ENCODE data around the gene SFT2D1.

SFT2D1 gene

DNA sequence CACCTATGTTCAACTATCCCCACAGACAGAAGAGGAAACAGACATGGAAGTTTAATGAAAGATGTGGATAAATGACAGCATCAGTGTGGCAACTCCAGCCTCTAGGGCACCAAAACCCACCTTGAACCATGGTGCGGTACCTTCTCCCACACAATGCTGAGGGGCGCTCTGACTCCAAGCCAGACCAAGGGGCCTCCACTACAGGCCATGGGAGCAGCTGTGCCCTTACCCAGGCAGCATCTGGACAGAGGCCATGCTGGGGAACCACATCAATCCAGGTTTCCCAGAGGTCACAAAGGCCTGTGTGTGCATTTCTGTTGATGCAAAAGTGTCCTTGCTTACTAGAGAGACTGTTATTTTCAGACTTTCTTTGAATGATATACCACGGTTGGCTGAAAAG lies 38.2 kb downstream of the SFT2D1 start:
- Histone ChIP-seq H3K27me3 (replicated peaks; ENCODE audit: control insufficient read depth, insufficient read depth, low read length) (peaks cover 52% of the 10 kb centered on the region), H3K4me1 (ENCODE audit: control insufficient read depth, insufficient read depth, low read length) (no peaks in the 10 kb centered on the region), H3K9me3 (ENCODE audit: control insufficient read depth, low read length) (peaks cover 3% of the 10 kb centered on the region), H3K36me3 (ENCODE audit: control insufficient read depth, insufficient read depth, low read length, severe bottlenecking) (no peaks in the 10 kb centered on the region), H3K9ac (ENCODE audit: low read length) (no peak overlapping the region), H3K4me3 (ENCODE audit: low read length) (no peak overlapping the region)
- DNase-seq (ENCODE audit: low read depth) = no peak

DNA sequence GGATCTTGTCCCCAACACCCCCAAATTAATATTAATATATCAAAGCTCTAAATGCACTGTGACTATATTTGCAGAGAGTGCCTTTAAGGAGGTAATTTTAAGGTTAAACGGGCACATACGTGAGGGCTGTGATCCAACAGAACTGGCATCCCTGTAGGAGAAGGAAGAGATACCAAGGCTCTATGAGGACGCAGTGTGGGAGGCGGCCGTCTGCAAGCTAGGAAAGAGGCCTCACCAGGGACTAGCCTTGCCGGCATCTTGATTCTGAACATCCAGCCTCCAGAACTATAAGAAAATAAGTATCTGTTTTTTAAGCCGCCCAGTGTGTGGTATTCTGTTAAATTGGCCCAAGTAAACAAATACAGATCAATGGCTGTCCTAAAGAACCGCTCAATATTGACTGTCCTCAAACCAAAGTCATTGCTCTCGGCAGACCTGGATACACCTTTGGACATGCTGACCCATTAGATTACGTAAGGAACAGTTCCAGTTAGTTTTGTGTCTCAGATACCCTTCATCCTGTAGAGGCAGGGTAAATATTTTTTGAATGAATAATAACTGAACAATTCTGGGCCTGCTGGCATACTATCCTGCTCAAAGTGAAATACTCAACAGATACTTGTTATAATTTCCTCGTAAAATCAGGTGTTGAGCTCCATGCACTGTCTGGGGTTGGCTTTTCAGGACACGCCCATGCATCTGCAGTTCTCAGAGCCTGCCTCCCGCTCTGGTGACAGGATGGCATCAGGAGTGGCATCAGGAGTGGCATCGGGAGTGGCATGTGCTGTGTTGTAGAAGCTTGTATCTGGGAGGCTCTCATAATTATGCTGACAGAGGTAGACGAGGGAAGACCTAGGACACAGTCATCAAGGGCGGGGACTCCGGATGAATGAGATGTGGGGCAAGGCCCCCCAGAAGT lies 40.5 kb downstream of the SFT2D1 start:
- Histone ChIP-seq H3K36me3 (ENCODE audit: control insufficient read depth, insufficient read depth, low read length, severe bottlenecking) (no peaks in the 10 kb centered on the region), H3K9me3 (ENCODE audit: control insufficient read depth, low read length) (peaks cover 3% of the 10 kb centered on the region), H3K9ac (ENCODE audit: low read length) (no peak overlapping the region), H3K4me3 (ENCODE audit: low read length) (no peak overlapping the region), H3K27me3 (replicated peaks; ENCODE audit: control insufficient read depth, insufficient read depth, low read length) (peaks cover 46% of the 10 kb centered on the region), H3K4me1 (ENCODE audit: control insufficient read depth, insufficient read depth, low read length) (no peaks in the 10 kb centered on the region)
- DNase-seq (ENCODE audit: low read depth) = no peak

DNA sequence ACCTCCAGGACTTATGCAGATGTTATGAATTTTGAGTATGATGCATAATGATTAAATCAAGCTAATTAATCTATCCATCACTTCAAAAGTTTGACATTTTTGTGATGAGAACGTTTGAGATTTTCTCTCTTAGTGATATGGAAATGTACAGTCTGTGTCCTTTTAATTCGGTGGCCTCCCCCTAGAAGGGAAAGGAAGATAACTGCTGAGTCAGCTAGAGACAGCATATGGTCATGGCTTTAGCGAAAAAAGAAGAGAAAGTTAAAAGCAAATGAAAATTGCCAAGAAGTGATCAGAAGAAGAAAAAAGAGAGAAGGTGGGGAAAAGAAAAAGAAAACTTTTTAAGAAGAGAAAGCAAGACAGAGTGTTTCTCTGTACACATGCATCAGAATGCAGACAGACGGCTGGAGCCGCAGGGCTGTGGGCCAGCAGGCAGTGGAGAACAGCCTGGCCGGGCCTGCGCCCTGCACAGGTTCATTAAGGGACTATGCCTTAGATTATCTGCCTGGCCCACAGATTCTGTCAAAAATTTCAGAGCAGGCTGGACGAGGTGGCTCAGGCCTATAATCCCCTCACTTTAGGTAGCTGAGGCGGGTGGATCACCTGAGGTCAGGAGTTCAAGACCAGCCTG lies 41.9 kb downstream of the SFT2D1 start:
- Histone ChIP-seq H3K9me3 (ENCODE audit: control insufficient read depth, low read length) (peaks cover 3% of the 10 kb centered on the region), H3K36me3 (ENCODE audit: control insufficient read depth, insufficient read depth, low read length, severe bottlenecking) (no peaks in the 10 kb centered on the region), H3K4me3 (ENCODE audit: low read length) (no peak overlapping the region), H3K27me3 (replicated peaks; ENCODE audit: control insufficient read depth, insufficient read depth, low read length) (peaks cover 45% of the 10 kb centered on the region), H3K4me1 (ENCODE audit: control insufficient read depth, insufficient read depth, low read length) (no peaks in the 10 kb centered on the region), H3K9ac (ENCODE audit: low read length) (no peak overlapping the region)
- no peak for DNase-seq (ENCODE audit: low read depth)

DNA sequence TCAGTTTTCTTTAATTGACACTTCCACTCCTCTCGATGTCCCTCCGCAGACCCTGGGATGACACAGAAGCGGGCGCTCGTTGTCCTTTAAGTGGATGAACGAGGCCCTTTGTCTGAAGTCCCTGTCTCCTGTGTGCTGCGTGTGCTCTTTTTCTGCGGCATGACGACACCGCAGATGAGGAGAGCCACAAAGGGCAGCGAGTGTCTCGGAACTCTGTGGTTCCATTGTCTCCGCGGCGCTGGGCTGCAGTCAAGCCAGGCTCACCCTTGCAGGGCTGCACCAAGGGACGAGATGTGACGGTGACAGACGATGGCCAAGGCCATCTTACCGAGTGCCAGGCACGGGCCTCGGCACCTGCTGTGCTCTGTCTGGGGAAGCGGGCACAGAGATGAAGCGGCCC lies 44.7 kb downstream of the SFT2D1 start:
- no peak overlapping the region for H3K9ac ChIP-seq (ENCODE audit: low read length)
- no peaks in the 10 kb centered on the region for H3K4me1 ChIP-seq (ENCODE audit: control insufficient read depth, insufficient read depth, low read length)
- H3K9me3 ChIP-seq (ENCODE audit: control insufficient read depth, low read length) = peaks cover 3% of the 10 kb centered on the region
- no peaks in the 10 kb centered on the region for H3K36me3 ChIP-seq (ENCODE audit: control insufficient read depth, insufficient read depth, low read length, severe bottlenecking)
- DNase-seq (ENCODE audit: low read depth) = no peak
- no peak overlapping the region for H3K4me3 ChIP-seq (ENCODE audit: low read length)
- H3K27me3 ChIP-seq (replicated peaks; ENCODE audit: control insufficient read depth, insufficient read depth, low read length) = peaks cover 33% of the 10 kb centered on the region

DNA sequence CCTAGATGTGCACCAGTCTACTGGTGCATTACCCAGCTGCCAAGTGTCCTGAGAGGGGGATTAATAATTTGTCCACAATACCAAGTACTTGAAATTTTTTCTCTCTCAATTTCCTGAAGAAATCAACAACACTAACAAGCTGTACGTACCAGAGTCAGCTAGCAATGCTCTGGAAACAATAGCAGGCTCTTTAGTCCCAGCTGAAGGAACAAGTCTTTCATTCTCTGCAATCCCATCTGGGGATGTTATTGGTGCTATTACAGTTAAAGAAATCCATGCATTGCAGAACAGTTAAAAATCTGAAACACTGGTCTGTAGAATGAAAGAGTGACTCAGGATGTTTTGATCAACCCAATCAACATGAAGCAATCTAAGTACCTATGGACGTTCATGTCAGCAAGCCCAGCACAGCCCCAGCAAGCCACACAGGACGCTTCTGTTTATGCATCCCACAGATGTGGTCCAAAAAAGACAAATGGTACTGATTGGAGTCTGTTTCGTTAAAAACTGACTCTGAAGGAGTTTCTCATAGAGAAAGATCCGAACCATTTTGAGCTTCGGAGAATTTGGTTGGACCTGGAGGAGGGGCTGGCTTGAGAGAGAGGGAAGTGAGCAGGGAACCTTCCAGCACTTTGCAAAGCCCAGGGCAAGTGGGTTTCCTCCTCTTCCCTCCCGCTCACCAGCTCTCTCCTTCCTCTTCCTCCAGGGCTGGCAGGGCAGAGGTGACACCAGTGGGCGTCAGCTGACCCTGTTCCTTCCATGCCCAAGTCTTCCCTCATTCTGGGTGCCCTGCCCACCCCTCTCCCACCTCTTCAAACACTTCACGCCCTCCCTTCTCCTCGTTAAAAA lies 46.1 kb downstream of the SFT2D1 start:
- Histone ChIP-seq H3K36me3 (ENCODE audit: control insufficient read depth, insufficient read depth, low read length, severe bottlenecking) (no peaks in the 10 kb centered on the region), H3K9ac (ENCODE audit: low read length) (no peak overlapping the region), H3K4me3 (ENCODE audit: low read length) (no peak overlapping the region), H3K27me3 (replicated peaks; ENCODE audit: control insufficient read depth, insufficient read depth, low read length) (peaks cover 35% of the 10 kb centered on the region), H3K4me1 (ENCODE audit: control insufficient read depth, insufficient read depth, low read length) (no peaks in the 10 kb centered on the region), H3K9me3 (ENCODE audit: control insufficient read depth, low read length) (peaks cover 3% of the 10 kb centered on the region)
- DNase-seq (ENCODE audit: low read depth) = no peak

DNA sequence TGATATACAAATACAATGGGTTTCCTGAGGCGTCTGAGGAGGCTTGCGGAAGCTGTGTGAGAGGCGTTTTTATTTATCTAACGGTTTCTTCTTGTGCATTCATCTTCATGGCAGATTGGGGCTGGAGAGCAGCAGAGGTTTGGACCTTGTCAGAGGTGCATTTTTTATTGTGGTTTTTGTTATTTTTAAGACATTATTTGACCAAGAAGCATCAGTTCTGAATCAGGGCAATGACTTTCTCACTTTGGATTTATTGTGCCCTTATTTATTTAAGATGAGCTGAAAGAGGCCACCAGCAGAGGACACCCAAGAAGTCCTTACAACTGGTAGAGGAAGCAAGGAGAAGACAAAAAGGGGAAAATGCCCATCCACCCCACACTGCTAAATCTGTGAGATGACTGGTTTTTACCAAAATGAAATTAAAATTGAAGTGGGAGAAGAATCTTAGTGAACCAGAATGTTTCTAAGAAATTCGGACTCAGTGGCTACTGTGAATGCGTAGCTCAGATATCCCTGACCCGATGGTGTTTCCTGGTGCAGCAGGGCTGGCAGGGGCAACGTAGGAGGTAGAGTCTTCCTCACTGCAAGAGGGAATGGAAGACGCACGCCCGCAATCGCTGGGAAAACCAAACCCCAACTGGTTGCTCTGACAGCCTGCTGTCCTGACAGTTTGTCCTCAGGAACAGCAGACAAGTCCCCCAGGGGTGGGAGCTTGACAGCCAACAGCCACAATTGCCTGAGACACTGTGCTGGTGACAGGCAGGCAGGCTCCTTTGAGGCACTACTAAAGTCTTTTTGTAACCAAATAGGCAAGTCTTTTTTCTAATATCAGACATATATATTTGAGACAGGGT lies 48.4 kb downstream of the SFT2D1 start:
- Histone ChIP-seq H3K4me3 (ENCODE audit: low read length) (no peak overlapping the region), H3K4me1 (ENCODE audit: control insufficient read depth, insufficient read depth, low read length) (no peaks in the 10 kb centered on the region), H3K36me3 (ENCODE audit: control insufficient read depth, insufficient read depth, low read length, severe bottlenecking) (no peaks in the 10 kb centered on the region), H3K9me3 (ENCODE audit: control insufficient read depth, low read length) (no peaks in the 10 kb centered on the region), H3K9ac (ENCODE audit: low read length) (no peak overlapping the region), H3K27me3 (replicated peaks; ENCODE audit: control insufficient read depth, insufficient read depth, low read length) (peaks cover 39% of the 10 kb centered on the region)
- no peak for DNase-seq (ENCODE audit: low read depth)

DNA sequence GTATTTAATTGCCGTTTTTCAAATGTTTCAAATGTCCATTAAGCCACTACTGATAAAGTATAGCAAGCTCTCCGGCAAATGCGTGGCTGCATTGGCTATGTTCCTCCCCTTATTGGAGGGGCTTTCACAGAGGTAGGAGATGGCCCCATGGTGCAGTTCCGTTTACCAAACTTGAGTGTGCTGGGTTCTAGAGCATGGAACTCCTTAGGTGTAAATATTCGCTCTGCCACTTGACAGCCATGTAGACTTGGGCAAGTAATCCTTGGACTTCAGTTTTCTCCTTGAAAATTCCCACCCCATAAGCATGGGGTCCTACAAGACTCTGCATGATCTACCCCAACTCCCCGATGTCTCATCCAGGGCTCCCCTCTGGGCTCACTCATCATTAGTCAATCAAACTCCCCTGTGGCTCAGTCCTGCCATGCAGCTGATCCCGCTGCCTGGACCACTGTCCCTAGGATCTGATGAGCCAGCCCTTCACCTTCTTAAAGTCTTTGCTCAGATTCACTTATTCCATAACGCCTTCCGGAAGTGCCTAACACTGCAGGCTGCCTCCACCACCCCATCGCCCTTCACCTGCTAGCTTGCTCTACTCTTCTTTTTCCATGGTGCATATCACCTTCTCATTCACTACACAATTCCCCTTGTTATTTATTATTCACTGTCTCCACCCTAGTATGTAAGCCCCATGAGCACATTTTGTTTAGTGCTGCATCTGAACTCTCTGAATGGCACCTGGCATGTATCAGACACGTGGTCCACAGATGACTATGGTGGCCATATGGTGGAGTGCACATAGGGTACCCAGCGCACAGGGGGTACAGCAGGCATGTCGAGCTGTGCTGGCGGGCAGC lies 52.9 kb downstream of the SFT2D1 start:
- Histone ChIP-seq H3K36me3 (ENCODE audit: control insufficient read depth, insufficient read depth, low read length, severe bottlenecking) (no peaks in the 10 kb centered on the region), H3K9ac (ENCODE audit: low read length) (no peak overlapping the region), H3K4me3 (ENCODE audit: low read length) (no peak overlapping the region), H3K4me1 (ENCODE audit: control insufficient read depth, insufficient read depth, low read length) (no peaks in the 10 kb centered on the region), H3K27me3 (replicated peaks; ENCODE audit: control insufficient read depth, insufficient read depth, low read length) (peaks cover 28% of the 10 kb centered on the region), H3K9me3 (ENCODE audit: control insufficient read depth, low read length) (no peaks in the 10 kb centered on the region)
- DNase-seq (ENCODE audit: low read depth) = no peak

DNA sequence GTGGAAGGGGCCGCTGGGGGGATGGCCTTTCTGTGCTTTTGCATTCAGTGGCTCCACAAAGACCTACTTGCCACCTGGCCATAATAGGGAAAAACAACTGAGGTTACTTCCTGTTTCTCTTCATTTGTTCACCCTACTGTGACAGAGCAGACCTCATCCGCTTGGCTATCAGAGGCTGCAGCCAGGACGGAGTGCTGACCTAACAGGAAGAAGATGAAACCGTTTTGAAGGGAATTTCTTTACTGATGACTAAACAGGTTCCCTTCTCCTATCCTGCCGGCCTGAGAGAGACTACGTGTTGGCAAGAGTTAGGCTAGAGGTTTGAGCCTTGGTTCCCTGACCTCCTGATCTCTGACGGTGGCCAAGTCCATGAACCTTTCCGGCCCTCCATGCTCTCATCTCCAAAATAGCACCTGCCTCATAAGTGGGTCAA lies 55.5 kb downstream of the SFT2D1 start:
- Histone ChIP-seq H3K9ac (ENCODE audit: low read length) (no peak overlapping the region), H3K36me3 (ENCODE audit: control insufficient read depth, insufficient read depth, low read length, severe bottlenecking) (no peaks in the 10 kb centered on the region), H3K4me3 (ENCODE audit: low read length) (no peak overlapping the region), H3K4me1 (ENCODE audit: control insufficient read depth, insufficient read depth, low read length) (no peaks in the 10 kb centered on the region), H3K27me3 (replicated peaks; ENCODE audit: control insufficient read depth, insufficient read depth, low read length) (peaks cover 38% of the 10 kb centered on the region), H3K9me3 (ENCODE audit: control insufficient read depth, low read length) (no peaks in the 10 kb centered on the region)
- no peak for DNase-seq (ENCODE audit: low read depth)

DNA sequence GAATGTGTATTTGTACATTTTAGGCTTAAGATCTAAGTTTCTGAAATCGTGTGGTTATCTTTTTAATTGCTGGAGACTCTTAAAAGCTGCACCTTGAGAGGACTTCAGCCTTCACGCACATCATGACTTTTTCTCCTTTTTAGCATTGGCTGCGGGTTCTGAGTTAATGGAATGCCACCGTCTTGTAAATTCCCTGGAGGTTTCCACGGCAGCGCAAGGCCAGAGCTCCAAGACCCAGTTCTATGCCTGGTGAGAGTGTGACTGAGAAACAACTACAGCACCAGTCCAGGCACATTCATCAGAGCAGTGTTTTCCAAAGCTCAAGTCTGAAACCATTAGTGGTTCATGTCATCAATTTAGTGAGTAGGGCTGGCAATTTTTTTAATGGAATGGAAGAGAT lies 57.1 kb downstream of the SFT2D1 start:
- no peak for DNase-seq (ENCODE audit: low read depth)
- peaks cover 51% of the 10 kb centered on the region for H3K27me3 ChIP-seq (replicated peaks; ENCODE audit: control insufficient read depth, insufficient read depth, low read length)
- H3K36me3 ChIP-seq (ENCODE audit: control insufficient read depth, insufficient read depth, low read length, severe bottlenecking) = no peaks in the 10 kb centered on the region
- H3K9ac ChIP-seq (ENCODE audit: low read length) = no peak overlapping the region
- no peaks in the 10 kb centered on the region for H3K4me1 ChIP-seq (ENCODE audit: control insufficient read depth, insufficient read depth, low read length)
- H3K9me3 ChIP-seq (ENCODE audit: control insufficient read depth, low read length) = no peaks in the 10 kb centered on the region
- H3K4me3 ChIP-seq (ENCODE audit: low read length) = no peak overlapping the region

DNA sequence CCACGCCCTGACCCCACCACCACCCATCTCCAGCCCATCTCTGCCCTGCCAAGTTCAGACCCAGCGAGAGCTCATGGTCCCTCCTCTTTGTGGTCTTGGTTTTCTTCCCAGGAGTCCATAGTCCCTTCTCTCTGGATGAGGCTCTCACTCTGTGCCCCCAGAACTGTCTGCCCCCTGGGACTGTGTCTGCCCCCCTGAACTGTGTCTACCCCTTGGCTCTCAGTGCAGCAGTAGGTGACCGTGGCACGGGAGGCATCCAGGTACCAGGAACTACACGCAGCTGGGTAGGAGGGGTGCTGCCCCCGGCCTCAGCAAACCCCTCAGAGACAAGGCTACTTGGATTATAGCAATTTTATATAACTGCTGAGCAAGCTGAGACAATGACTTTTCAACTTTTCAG lies 57.7 kb downstream of the SFT2D1 start:
- no peak for DNase-seq (ENCODE audit: low read depth)
- H3K4me3 ChIP-seq (ENCODE audit: low read length) = no peak overlapping the region
- no peaks in the 10 kb centered on the region for H3K36me3 ChIP-seq (ENCODE audit: control insufficient read depth, insufficient read depth, low read length, severe bottlenecking)
- H3K4me1 ChIP-seq (ENCODE audit: control insufficient read depth, insufficient read depth, low read length) = no peaks in the 10 kb centered on the region
- no peak overlapping the region for H3K9ac ChIP-seq (ENCODE audit: low read length)
- no peaks in the 10 kb centered on the region for H3K9me3 ChIP-seq (ENCODE audit: control insufficient read depth, low read length)
- peaks cover 48% of the 10 kb centered on the region for H3K27me3 ChIP-seq (replicated peaks; ENCODE audit: control insufficient read depth, insufficient read depth, low read length)
